GM19025 (cell line): Measurements from ENCODE around the gene ONECUT2.
"Not testable (repeated sequence)": the region's sequence is repeated elsewhere in the genome, so short reads cannot be mapped to it uniquely, and the experiment has no call there.

ENCODE experiments used
- ATAC-seq: cut with Tn5 transposase; IDR thresholded peaks from one replicate; pipeline ENCODE4 v1.9.1; 2021; ENCODE audit warnings: mild to moderate bottlenecking, low read depth, moderate library complexity; ENCODE audit not compliant: unreplicated experiment

The ONECUT2 gene

DNA sequence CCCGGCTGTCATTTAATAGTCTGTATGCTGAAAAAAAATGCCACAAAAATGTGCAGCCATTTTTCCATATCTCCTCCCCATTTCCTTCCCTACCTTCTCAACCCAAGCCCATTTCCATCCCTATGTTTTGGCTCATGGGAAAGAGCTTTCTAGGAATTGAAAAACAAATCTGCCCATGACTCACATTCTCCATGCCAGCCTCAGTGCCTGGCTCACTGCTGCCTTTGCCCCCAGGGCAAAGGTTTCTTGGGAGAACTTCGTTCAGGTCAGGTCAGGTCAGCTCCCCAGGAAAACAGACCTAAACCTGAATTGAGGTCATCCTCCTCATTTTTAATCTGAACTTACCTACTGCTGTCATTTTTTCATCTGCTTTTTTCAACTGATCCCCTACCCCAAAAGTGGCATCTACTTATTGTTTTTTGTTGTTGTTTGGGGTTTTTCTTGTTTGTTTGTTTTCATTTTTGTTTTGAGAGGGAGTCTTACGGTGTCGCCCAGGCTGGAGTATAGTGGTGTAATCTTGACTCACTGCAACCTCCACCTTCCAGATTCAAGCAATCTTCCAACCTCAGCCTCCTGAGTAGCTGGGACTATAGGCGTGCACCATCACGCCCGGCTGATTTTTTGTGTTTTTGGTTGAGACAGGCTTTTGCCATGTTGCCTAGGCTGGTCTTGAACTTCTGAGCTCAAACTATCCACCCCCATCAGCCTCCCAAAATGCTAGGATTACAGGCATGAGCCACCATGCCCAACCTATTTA is 84.7 kb downstream of the ONECUT2 start:
- no peak for ATAC-seq

- not testable (repeated sequence) for ATAC-seq
These were observed 87.2 kb downstream of the ONECUT2 start for GRCh38 chr18:57522348-57522747.

DNA sequence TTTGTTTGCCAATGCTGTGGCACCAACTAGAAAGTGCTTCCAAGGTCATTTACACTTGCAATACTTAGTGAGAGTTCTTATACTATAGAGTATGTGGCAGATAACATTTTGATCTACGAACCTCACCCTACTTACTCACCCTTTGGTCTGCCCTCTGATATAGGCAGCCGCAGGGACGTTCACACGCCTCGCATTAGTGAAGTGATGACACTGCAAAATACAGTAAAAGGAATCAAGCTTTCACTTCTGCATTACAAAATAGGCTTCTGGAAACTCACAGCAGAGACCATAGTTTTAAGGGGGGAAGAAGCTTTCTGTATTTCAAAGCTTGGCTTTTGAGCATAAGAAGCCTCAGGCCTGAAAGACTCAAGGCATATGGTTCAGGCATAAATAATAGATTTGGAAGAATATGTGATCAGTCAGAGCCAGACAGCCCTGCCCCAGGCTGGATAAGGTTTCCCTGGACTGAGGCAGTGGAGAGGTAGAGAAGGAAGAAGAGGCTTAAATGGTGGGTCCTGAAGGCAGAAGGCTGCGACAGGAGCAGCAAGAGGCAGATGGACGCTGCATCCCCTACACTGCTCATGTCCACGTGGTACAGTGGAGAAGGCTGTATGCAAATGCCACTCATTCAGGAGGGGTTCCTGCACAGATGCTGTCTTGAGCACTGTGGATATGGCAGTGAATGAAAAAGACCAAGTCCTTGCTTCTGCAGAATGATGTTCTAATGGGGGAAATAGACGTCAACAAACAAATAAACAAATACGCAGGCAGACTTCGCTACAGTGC is 88.2 kb downstream of the ONECUT2 start:
- no peak for ATAC-seq

GRCh38 chr18:57527556-57528229 is 92.5 kb downstream of the ONECUT2 start:
- no peak for ATAC-seq

GRCh38 chr18:57529151-57529550 is 94.0 kb downstream of the ONECUT2 start:
- ATAC-seq = no peak

GRCh38 chr18:57533006-57533867 is 98.1 kb downstream of the ONECUT2 start:
- ATAC-seq = no peak

- no peak for ATAC-seq
These were observed 98.8 kb downstream of the ONECUT2 start for GRCh38 chr18:57533868-57534510.

- ATAC-seq = no peak
These were observed 99.3 kb downstream of the ONECUT2 start for GRCh38 chr18:57534511-57534909.

- no peak for ATAC-seq
These were observed 103.4 kb downstream of the ONECUT2 start for GRCh38 chr18:57538614-57539013.

DNA sequence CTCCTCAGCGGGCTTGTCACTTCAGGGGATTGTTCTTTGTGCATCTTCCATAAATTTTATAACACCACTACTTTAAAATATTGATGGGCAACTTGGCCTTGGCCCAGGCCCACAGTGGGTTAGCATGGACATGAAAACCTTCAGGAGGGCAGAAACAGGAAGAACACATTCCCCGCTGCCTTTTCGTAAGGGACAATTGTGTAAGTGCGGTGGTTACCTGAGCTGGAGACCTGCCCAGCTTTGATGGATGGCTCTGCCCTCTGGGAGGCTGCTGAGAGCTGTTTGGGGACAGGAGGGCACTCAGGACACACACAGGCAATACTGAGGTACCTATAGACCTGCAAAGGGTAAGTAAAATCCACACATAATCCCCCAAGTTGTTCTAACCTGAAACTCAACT is 104.5 kb downstream of the ONECUT2 start:
- ATAC-seq = no peak
